Measurements from ENCODE around the gene KCNH2.

Gene KCNH2

GRCh38 chr7:150947761-150948651, 30.1 kb downstream of the KCNH2 start:
- peak; percentile 49 for DNase-seq (ENCODE audit: low spot score)

GRCh38 chr7:150947241-150947745, 30.8 kb downstream of the KCNH2 start:
- DNase-seq (ENCODE audit: low spot score) = peak; percentile 44

GRCh38 chr7:150946421-150947240, 31.5 kb downstream of the KCNH2 start:
- no peak for DNase-seq (ENCODE audit: low spot score)

GRCh38 chr7:150945853-150946420, 32.2 kb downstream of the KCNH2 start:
- no peak for DNase-seq (ENCODE audit: low spot score)

- DNase-seq (ENCODE audit: low spot score) = peak; percentile 42
These were observed 32.8 kb downstream of the KCNH2 start for GRCh38 chr7:150945171-150945852.

GRCh38 chr7:150944066-150945042, 33.8 kb downstream of the KCNH2 start:
- no peak for DNase-seq (ENCODE audit: low spot score)

GRCh38 chr7:150943453-150943814, 34.7 kb downstream of the KCNH2 start:
- no peak for DNase-seq (ENCODE audit: low spot score)

- no peak for DNase-seq (ENCODE audit: low spot score)
These were observed 35.3 kb downstream of the KCNH2 start for GRCh38 chr7:150942591-150943452.

- no peak for DNase-seq (ENCODE audit: low spot score)
These were observed 36.0 kb downstream of the KCNH2 start for GRCh38 chr7:150942001-150942590.

GRCh38 chr7:150941351-150942000, 36.6 kb downstream of the KCNH2 start:
- DNase-seq (ENCODE audit: low spot score) = peak; percentile 35

- DNase-seq (ENCODE audit: low spot score) = peak; percentile 19
These were observed 37.6 kb downstream of the KCNH2 start for GRCh38 chr7:150940431-150941102.

GRCh38 chr7:150939466-150939865, 38.7 kb downstream of the KCNH2 start:
- peak; percentile 24 for DNase-seq (ENCODE audit: low spot score)

GRCh38 chr7:150939052-150939451, 39.1 kb downstream of the KCNH2 start:
- peak; percentile 18 for DNase-seq (ENCODE audit: low spot score)

- no peak for DNase-seq (ENCODE audit: low spot score)
These were observed 39.6 kb downstream of the KCNH2 start for GRCh38 chr7:150938566-150938965.

- peak; percentile 52 for DNase-seq (ENCODE audit: low spot score)
These were observed 40.1 kb downstream of the KCNH2 start for GRCh38 chr7:150937848-150938561.

GRCh38 chr7:150936018-150936417, 42.1 kb downstream of the KCNH2 start:
- DNase-seq (ENCODE audit: low spot score) = no peak

GRCh38 chr7:150935149-150935548, 43.0 kb downstream of the KCNH2 start:
- DNase-seq (ENCODE audit: low spot score) = peak; percentile 23

Measured in ecto neural progenitor cell (in vitro differentiated cells).